Myocyte (in vitro differentiated cells): ENCODE data around the gene GREB1L. TPM values are rescaled to one million over a fixed set of nuclear protein-coding genes. Genes with fewer than 3 reads are reported as not detected.
"Not testable (repeated sequence)": the region's sequence is repeated elsewhere in the genome, so short reads cannot be mapped to it uniquely, and the experiment has no call there.

ENCODE experiments used
- DNase-seq: peaks from one replicate; pipeline ENCODE4 v3.0.0-alpha.2; 2012; ENCODE audit warnings: low read depth
- total RNA-seq: library from RNA; depleted of rRNA; stranded (reverse); fragments of >200 nt; gene quantifications from 2 replicates; pipeline ENCODE4 v1.2.3, GENCODE V29; 2014

Gene GREB1L
- total RNA-seq, 1 donor from 2014 or later: 8.0 TPM

DNA sequence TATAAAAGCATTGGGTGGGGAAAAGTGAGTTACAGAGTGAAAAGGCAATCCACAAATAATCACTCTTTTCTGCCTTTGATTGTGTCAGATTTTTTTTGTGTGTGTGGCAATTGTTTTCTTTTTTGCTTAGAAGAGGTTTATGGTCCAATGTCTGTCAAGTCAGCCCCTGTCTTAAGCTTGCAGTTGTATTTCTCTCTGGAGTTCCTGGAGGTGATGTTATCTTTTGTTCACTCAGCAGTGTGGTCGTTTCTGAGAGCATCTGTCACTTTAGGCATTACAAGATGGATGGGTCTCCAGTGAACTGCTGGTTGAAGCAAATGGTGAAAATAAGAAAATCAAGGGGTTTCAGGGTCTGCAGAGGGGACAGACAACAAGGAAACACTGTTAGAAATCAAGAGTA, 121.3 kb downstream of the GREB1L start:
- DNase-seq: peak; percentile 46

DNA sequence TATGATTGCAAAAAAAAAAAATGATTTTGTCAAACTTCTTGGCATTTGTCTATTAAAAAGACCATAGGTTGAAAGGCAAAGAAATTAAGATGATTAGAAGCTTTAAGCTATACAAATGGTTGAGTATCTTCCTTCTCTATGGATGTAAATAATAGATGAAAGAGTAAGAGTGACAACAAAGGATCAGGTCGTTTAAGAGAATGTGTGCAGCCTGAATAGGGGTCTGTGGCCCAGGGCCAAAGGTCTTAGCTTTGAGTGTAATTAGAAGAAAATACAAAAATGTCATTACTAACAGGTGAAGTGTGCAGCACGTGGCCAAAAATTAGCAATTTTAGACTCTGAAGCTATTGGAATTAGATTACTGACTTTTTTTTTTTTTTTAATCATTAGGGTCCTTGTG, 122.4 kb downstream of the GREB1L start:
- DNase-seq: no peak

DNA sequence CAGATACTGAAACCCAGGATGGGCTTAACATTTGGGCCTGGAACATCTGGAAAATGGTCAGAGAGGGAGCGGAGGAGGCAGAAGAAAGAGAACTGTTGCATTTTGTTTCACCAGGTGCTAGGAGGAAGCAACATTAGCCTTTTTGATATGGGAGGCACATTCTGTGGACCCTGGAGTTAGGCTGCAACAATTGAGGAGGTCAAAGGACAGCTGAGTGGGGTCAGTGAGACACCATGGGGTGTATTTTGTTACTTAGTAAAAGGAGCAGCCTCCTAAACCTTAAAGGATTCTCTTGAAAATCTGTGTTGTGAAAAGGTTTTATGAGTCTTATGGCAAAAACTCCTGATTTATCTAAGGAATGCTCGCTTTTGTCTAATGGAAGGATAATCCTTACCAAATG, 124.9 kb downstream of the GREB1L start:
- DNase-seq: no peak

GRCh38 chr18:21369146-21369545, 127.1 kb downstream of the GREB1L start:
- DNase-seq: no peak

DNA sequence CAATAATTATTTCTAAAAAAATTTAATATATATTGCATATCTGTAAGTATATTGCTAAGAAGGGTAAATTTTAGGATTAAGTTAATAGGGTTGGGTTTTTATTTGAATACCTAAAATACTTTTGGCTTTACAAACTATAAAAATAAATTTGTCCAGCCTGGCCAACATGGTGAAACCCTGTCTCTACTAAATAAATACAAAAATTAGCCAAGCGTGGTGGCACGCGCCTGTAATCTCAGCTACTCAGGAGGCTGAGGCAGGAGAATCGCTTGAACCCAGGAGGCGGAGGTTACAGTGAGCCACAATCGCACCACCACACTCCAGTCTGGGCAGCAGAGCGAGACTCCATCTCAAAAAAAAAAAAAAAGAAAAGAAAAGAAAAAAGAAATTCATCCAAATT, 127.6 kb downstream of the GREB1L start:
- not testable (repeated sequence) for DNase-seq

GRCh38 chr18:21383031-21383430, 141.0 kb downstream of the GREB1L start:
- no peak for DNase-seq

GRCh38 chr18:21386523-21387240, 144.7 kb downstream of the GREB1L start:
- DNase-seq: no peak

DNA sequence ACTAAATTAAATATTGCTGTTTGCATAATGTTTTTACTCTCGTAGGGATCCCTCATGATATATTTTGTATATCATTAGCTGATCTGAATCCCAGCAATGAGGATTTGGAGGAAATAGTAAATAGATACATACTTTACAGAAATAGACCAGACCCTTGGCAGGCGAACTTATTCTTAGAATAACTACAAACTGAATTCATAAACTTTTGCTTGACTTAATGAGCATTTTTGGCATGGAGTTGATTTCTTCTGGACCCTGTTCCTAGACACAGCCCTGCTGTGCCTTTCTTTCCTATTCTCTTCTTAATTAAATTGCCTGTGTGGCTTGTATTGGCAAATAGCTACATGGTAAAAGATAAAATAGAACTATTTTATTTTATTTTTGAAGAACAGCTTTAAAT, 145.9 kb downstream of the GREB1L start:
- no peak for DNase-seq

DNA sequence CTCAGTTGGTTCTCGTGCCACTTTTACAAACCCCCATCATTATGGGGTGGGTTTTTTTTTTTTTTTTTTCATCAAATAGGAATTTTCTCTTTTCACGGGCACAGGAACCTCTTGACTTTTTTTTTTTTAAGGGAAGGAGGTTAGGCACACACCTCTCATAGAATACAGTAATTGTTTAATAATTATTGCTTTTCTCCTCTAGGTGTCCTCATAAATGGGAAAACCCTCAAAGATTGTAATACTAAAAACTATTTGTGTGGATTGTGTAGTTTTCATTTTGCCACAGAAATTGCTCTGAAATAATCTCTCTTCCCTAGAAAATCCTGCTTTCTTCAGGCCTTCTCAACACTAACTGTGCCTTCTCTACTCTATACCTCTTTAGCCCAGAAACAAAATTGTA, 147.3 kb downstream of the GREB1L start:
- no peak for DNase-seq

- no peak for DNase-seq
Observed at GRCh38 chr18:21389903-21390302, 147.9 kb downstream of the GREB1L start.

GRCh38 chr18:21391074-21391673, 149.1 kb downstream of the GREB1L start:
- DNase-seq: peak; percentile 30

DNA sequence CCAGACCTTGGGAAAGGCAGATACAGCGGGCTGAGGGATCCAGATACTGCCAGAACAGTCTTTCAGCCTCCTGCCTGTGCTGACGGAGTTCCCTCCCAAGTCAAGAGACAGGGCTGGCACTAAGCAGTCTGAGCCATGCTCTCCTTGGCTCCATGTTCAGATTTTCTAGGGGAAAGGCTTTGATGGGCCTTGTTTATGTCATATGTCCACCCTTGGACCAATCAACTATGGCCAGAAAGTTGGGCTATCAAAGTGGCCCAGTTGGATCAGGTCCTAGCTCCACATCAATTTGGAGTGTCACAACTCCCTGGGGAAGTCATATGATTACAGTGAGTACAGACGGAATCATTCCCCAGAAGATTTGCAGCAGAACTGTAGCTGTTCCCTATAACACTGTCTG, 152.0 kb downstream of the GREB1L start:
- no peak for DNase-seq

- no peak for DNase-seq
Observed at GRCh38 chr18:21398121-21398520, 156.1 kb downstream of the GREB1L start.

DNA sequence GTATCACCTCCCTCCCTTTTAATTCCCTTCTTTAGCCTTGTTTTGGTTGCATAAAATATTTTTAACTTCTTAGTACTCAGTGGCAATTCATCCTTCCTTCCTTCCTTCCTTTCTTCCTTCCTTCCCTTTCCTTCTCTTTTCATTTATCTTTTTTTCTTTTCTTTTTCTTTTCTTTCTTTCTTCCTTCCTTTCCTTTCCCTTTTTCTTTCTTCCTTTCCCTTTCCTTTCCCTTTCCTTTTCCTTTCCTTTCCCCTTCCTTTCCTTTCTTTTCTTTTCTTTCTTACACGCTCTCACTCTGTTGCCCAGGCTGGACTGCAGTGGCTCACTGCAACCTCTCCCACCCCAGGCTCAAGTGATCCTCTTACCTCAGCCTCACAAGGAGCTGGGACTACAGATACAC, 160.2 kb downstream of the GREB1L start:
- no peak for DNase-seq

- no peak for DNase-seq
Observed at GRCh38 chr18:21404426-21404825, 162.4 kb downstream of the GREB1L start.

- DNase-seq: peak; percentile 7
Observed at GRCh38 chr18:21406116-21406515, 164.1 kb downstream of the GREB1L start.

- peak; percentile 40 for DNase-seq
Observed at GRCh38 chr18:21408681-21409080, 166.6 kb downstream of the GREB1L start.

DNA sequence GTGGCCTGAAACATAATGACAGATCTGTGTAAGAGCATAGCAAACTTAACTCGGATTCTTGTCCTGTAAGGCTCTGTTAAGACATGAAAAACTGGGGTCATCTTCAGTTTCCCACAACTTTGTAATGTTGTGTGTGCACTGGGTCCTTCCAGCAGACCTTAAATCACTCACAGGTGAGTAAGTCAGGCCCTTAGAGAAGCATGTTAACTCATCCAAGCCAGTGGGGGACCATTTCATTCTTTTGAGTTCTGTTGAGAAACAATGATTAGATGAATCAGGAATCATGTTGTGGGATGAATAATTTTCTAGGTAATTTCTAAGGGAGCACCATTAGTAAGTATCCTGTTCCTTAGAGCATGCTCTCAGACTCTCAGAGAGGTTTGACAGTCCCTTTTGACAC, 191.4 kb downstream of the GREB1L start:
- DNase-seq: no peak

- DNase-seq: peak; percentile 48
Observed at GRCh38 chr18:21439431-21439846, 197.4 kb downstream of the GREB1L start.

DNA sequence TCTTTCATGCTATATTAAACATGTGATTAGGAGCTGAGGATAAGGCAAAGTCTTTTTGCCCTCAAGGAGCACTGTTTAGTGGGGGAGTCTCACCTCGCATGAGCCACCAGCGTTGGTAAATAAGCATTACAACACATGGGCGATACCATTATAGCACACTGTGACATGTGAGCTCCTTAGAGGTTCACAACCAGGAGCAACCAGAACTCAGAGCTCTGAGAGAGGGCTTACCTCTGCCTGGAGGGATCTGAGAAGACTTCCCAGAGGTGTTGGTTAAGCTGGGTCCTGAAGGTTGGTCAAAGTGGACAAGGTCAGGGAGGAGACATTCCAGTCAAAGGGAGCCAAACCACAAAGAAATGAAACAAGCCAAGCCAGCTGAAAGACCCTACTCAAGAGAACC, 199.6 kb downstream of the GREB1L start:
- DNase-seq: no peak

DNA sequence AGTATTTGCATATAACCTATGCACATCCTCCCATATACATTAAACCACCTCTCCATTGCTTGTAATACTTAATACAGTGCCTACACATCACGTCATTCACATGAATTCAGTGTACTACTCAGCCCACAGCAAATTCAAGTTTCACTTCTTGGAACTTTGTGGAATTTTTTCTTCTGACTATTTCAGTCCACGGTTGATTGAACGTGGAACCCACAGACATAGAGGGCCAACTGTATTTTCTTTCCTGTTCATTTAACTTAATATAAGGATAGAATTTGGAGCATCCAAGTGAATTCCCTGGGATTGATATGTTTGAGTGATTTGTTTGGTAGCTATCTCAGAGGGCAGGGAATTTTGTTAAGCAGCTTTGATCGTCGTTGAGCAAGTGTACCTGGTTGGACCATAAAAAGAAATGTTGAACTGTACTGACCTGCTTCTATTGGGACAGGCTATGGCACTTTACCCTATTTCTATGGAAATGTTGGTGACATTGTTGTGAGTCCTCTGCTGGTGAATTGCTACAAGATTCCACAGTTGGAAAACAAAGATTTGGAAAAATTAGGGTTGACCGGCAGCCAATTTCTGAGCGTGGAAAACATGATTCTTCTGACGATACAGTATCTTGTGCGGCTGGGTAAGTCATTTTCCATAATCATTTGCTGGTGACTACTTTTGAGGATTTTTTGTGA, 201.9 kb downstream of the GREB1L start:
- DNase-seq: no peak

DNA sequence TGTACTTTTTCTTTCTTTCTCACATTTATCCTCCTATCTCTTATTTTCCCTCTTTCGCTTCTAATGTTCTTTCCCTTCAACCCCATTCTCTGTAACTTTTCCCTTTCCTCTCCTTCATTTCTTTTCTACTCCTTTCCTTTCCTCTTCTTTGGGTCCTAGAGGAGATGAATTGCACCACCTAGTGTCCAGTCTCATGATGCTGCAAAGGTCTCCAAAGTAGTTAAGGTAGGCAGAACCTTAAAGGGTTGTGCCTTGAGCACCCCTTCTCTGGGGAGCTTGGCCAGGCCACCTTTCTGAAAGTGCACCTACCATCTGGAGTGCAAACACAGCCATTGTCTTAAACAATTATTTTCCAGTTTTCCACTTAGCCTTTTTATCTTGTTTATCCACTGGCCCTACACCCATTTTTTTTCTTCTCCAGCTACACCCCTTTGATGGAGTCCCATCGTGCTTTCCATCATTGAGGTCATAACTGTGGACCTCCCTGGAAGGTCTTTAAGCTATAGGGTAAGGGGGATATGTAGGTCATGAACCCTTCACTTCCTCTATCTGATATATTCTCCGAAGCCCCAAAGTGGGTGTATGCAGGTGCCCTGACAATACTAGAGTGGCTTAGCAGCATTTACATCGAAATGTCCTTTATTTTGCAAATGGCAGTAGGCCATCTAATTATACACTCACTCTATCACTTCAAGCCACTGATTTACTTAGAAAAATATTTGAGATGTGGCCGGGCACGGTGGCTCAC, 202.6 kb downstream of the GREB1L start:
- peak; percentile 74 for DNase-seq
